Trophoblast cell (in vitro differentiated cells and primary cell): ENCODE results near the gene RASEF.

Source experiments
- DNase-seq, 2 donors: peaks; one replicate each; pipeline ENCODE4 v3.0.0-alpha.2; 2016
- H2AFZ ChIP-seq: 2 replicates; pipeline ENCODE4 v1.6.1; 2013; ENCODE audit warnings: low read length, moderate library complexity, mild to moderate bottlenecking; ENCODE audit not compliant: insufficient read depth, poor library complexity
- H2AK5ac ChIP-seq: 2 replicates; pipeline ENCODE4 v1.6.1; 2013; ENCODE audit warnings: mild to moderate bottlenecking, low read length
- H2BK120ac ChIP-seq: 2 replicates; pipeline ENCODE4 v1.6.1; 2013; ENCODE audit warnings: low read length, mild to moderate bottlenecking, moderate library complexity; ENCODE audit not compliant: insufficient read depth, poor library complexity
- H2BK12ac ChIP-seq: 2 replicates; pipeline ENCODE4 v1.6.1; 2013; ENCODE audit warnings: mild to moderate bottlenecking, low read length, moderate library complexity
- H2BK5ac ChIP-seq: 2 replicates; pipeline ENCODE4 v1.6.1; 2013; ENCODE audit warnings: low read length, low read depth, moderate library complexity, mild to moderate bottlenecking; ENCODE audit not compliant: poor library complexity
- H3K14ac ChIP-seq: 2 replicates; pipeline ENCODE4 v1.6.1; 2013; ENCODE audit warnings: mild to moderate bottlenecking, low read length
- H3K18ac ChIP-seq: 2 replicates; pipeline ENCODE4 v1.6.1; 2013; ENCODE audit warnings: mild to moderate bottlenecking, low read length
- H3K23ac ChIP-seq: 2 replicates; pipeline ENCODE4 v1.6.1; 2013; ENCODE audit warnings: low read length
- H3K27ac ChIP-seq: 2 replicates; pipeline ENCODE4 v1.5.1; 2013; ENCODE audit warnings: low read depth, mild to moderate bottlenecking, inconsistent platforms, low read length, moderate library complexity
- H3K27me3 ChIP-seq: 2 replicates; pipeline ENCODE4 v1.6.1; 2013; ENCODE audit warnings: inconsistent platforms, mild to moderate bottlenecking, low read length, moderate library complexity; ENCODE audit not compliant: insufficient read depth
- H3K36me3 ChIP-seq, 2 experiments: 1 replicate in 1 of 2; 2 replicates in 1 of 2; pipeline ENCODE4 v1.6.1; 2013; ENCODE audit warnings: low read length in 2 of 2, mild to moderate bottlenecking in 2 of 2, moderate library complexity in 1 of 2; ENCODE audit not compliant: insufficient read depth in 2 of 2, control insufficient read depth in 1 of 2
- H3K4ac ChIP-seq: 2 replicates; pipeline ENCODE4 v1.6.1; 2013; ENCODE audit warnings: low read depth, mild to moderate bottlenecking, low read length, moderate library complexity
- H3K4me1 ChIP-seq, 2 experiments: 1 replicate in 1 of 2; 2 replicates in 1 of 2; pipeline ENCODE4 v1.6.1; 2013; ENCODE audit warnings: low read length in 2 of 2, mild to moderate bottlenecking in 2 of 2, moderate library complexity in 1 of 2; ENCODE audit not compliant: insufficient read depth in 2 of 2, control insufficient read depth in 1 of 2
- H3K4me2 ChIP-seq: 2 replicates; pipeline ENCODE4 v1.6.1; 2013; ENCODE audit warnings: inconsistent platforms, mild to moderate bottlenecking, low read length, moderate library complexity
- H3K4me3 ChIP-seq: 2 replicates; pipeline ENCODE4 v1.5.1; 2013; ENCODE audit warnings: mild to moderate bottlenecking, low read depth, low read length, inconsistent platforms
- H3K79me1 ChIP-seq: one replicate; pipeline ENCODE4 v1.6.1; 2013; ENCODE audit warnings: low read length
- H3K79me2 ChIP-seq: 2 replicates; pipeline ENCODE4 v1.6.1; 2013; ENCODE audit warnings: low read length, mild to moderate bottlenecking; ENCODE audit not compliant: control insufficient read depth, insufficient read depth, poor library complexity
- H3K9ac ChIP-seq: 2 replicates; pipeline ENCODE4 v1.6.1; 2013; ENCODE audit warnings: mild to moderate bottlenecking, low read length
- H3K9me3 ChIP-seq: 2 replicates; pipeline ENCODE4 v1.6.1; 2013; ENCODE audit warnings: low read depth, mild to moderate bottlenecking, control low read depth, inconsistent platforms, low read length; ENCODE audit not compliant: insufficient read depth
- H4K12ac ChIP-seq: 2 replicates; pipeline ENCODE4 v1.6.1; 2013; ENCODE audit warnings: low read depth, mild to moderate bottlenecking, low read length, moderate library complexity
- H4K8ac ChIP-seq: 2 replicates; pipeline ENCODE4 v1.6.1; 2013; ENCODE audit warnings: low read depth, mild to moderate bottlenecking, low read length, moderate library complexity
- H4K91ac ChIP-seq: one replicate; pipeline ENCODE4 v1.6.1; 2013; ENCODE audit warnings: low read depth, mild to moderate bottlenecking, low read length, moderate library complexity
- WGBS: extraction: QIAGEN DNeasy Blood & Tissue Kit; methylation state at CpG from one replicate; pipeline ENCODE4 v1.1.7; 2013; ENCODE audit warnings: missing lambda C conversion rate; ENCODE audit not compliant: insufficient read length, insufficient coverage; ENCODE audit errors: extremely low coverage; 5-methylcytosine and 5-hydroxymethylcytosine counted together

Gene RASEF

GRCh38 chr9:82991671-82992070 lies 71.3 kb downstream of the RASEF start:
- Histone ChIP-seq H3K36me3 (no peaks in the 10 kb centered on the region), H3K9ac (no peak overlapping the region), H4K12ac (no peak overlapping the region), H2AK5ac (no peak overlapping the region), H3K4me3 (no peak overlapping the region), H2BK120ac (no peak overlapping the region), H2AFZ (no peak overlapping the region), H3K23ac (no peak overlapping the region), H3K14ac (no peak overlapping the region), H3K9me3 (peaks cover 1% of the 10 kb centered on the region), H2BK12ac (no peak overlapping the region), H4K8ac (no peak overlapping the region), H3K27ac (no peak overlapping the region), H3K79me2 (no peaks in the 10 kb centered on the region), H2BK5ac (no peak overlapping the region), H3K4ac (no peak overlapping the region), H4K91ac (no peak overlapping the region), H3K27me3 (no peaks in the 10 kb centered on the region), H3K79me1 (no peaks in the 10 kb centered on the region), H3K18ac (no peak overlapping the region), H3K4me1 (no peaks in the 10 kb centered on the region), H3K4me2 (no peak overlapping the region)
- no CpG with 5 or more reads among the region's 2 CpGs for WGBS
- no peak for DNase-seq

- Histone ChIP-seq H3K36me3 (no peaks in the 10 kb centered on the region), H4K8ac (no peak overlapping the region), H2AK5ac (no peak overlapping the region), H3K4me3 (no peak overlapping the region), H3K9me3 (peaks cover 1% of the 10 kb centered on the region), H3K27ac (no peak overlapping the region), H3K79me2 (no peaks in the 10 kb centered on the region), H3K27me3 (no peaks in the 10 kb centered on the region), H3K18ac (no peak overlapping the region), H3K79me1 (no peaks in the 10 kb centered on the region), H2BK120ac (no peak overlapping the region), H4K12ac (no peak overlapping the region), H2BK5ac (no peak overlapping the region), H2BK12ac (no peak overlapping the region), H3K4ac (no peak overlapping the region), H2AFZ (no peak overlapping the region), H3K4me2 (no peak overlapping the region), H3K4me1 (no peaks in the 10 kb centered on the region), H3K9ac (no peak overlapping the region), H3K23ac (no peak overlapping the region), H4K91ac (no peak overlapping the region), H3K14ac (no peak overlapping the region)
- no CpG with 5 or more reads among the region's 4 CpGs for WGBS
- DNase-seq, result no peak
Measured at GRCh38 chr9:82989929-82990328, 73.0 kb downstream of the RASEF start.

GRCh38 chr9:82988488-82988887 lies 74.5 kb downstream of the RASEF start:
- Histone ChIP-seq H3K79me2 (no peaks in the 10 kb centered on the region), H3K4ac (no peak overlapping the region), H3K36me3 (no peaks in the 10 kb centered on the region), H2AFZ (no peak overlapping the region), H2BK12ac (no peak overlapping the region), H3K27ac (no peak overlapping the region), H4K12ac (no peak overlapping the region), H3K79me1 (no peaks in the 10 kb centered on the region), H2AK5ac (no peak overlapping the region), H3K14ac (no peak overlapping the region), H3K9me3 (peaks cover 1% of the 10 kb centered on the region), H3K18ac (no peak overlapping the region), H2BK120ac (no peak overlapping the region), H4K91ac (no peak overlapping the region), H4K8ac (no peak overlapping the region), H3K4me2 (no peak overlapping the region), H3K4me1 (no peaks in the 10 kb centered on the region), H3K23ac (no peak overlapping the region), H2BK5ac (no peak overlapping the region), H3K9ac (no peak overlapping the region), H3K4me3 (no peak overlapping the region), H3K27me3 (no peaks in the 10 kb centered on the region)
- WGBS, result no CpG with 5 or more reads among the region's 9 CpGs
- no peak for DNase-seq

GRCh38 chr9:82987370-82988189 lies 75.4 kb downstream of the RASEF start:
- no peak overlapping the region for H2AK5ac ChIP-seq
- no peaks in the 10 kb centered on the region for H3K79me2 ChIP-seq
- no peak overlapping the region for H3K18ac ChIP-seq
- no peak overlapping the region for H3K9ac ChIP-seq
- H2BK5ac ChIP-seq, result no peak overlapping the region
- H2AFZ ChIP-seq, result no peak overlapping the region
- H3K36me3 ChIP-seq, result no peaks in the 10 kb centered on the region
- H4K8ac ChIP-seq, result no peak overlapping the region
- H4K91ac ChIP-seq, result no peak overlapping the region
- H3K9me3 ChIP-seq, result peaks cover 1% of the 10 kb centered on the region
- DNase-seq, result no peak
- H3K79me1 ChIP-seq, result no peaks in the 10 kb centered on the region
- no peaks in the 10 kb centered on the region for H3K27me3 ChIP-seq
- H3K14ac ChIP-seq, result no peak overlapping the region
- no peak overlapping the region for H2BK120ac ChIP-seq
- H2BK12ac ChIP-seq, result no peak overlapping the region
- no CpG with 5 or more reads among the region's 5 CpGs for WGBS
- H3K4me2 ChIP-seq, result no peak overlapping the region
- peak overlapping the region; percentile 54 for H3K4me3 ChIP-seq
- no peak overlapping the region for H3K27ac ChIP-seq
- no peak overlapping the region for H3K4ac ChIP-seq
- H4K12ac ChIP-seq, result no peak overlapping the region
- no peaks in the 10 kb centered on the region for H3K4me1 ChIP-seq
- H3K23ac ChIP-seq, result no peak overlapping the region
